ENCODE measurements around the gene SLC22A4.

The SLC22A4 gene

GRCh38 chr5:132376694-132377641 lies 82.8 kb downstream of the SLC22A4 start:
- H3K36me3 ChIP-seq (ENCODE audit: control insufficient read depth in 2 of 2, insufficient read depth in 2 of 2, low read length in 2 of 2), result peaks cover 13 to 38% of the 10 kb centered on the region in 2 donors
- no peak overlapping the region for H3K4me3 ChIP-seq (ENCODE audit: low read length in 2 of 2)
- H3K9ac ChIP-seq (ENCODE audit: low read depth in 1 of 2, low read length in 2 of 2), result no peak overlapping the region
- peaks cover 0 to 10% of the 10 kb centered on the region in 2 donors for H3K4me1 ChIP-seq (ENCODE audit: control insufficient read depth in 2 of 2, insufficient read depth in 2 of 2, low read length in 2 of 2)
- no peaks in the 10 kb centered on the region for H3K9me3 ChIP-seq (ENCODE audit: control insufficient read depth in 2 of 2, low read length in 2 of 2)
- no peaks in the 10 kb centered on the region for H3K27me3 ChIP-seq (ENCODE audit: control insufficient read depth in 2 of 2, insufficient read depth in 2 of 2, low read length in 2 of 2)
- no peak overlapping the region for H3K27ac ChIP-seq (ENCODE audit: low read depth in 2 of 2, low read length in 2 of 2)

- Histone ChIP-seq H3K36me3 (ENCODE audit: control insufficient read depth in 2 of 2, insufficient read depth in 2 of 2, low read length in 2 of 2) (peaks cover 13 to 38% of the 10 kb centered on the region in 2 donors), H3K9me3 (ENCODE audit: control insufficient read depth in 2 of 2, low read length in 2 of 2) (no peaks in the 10 kb centered on the region), H3K9ac (ENCODE audit: low read depth in 1 of 2, low read length in 2 of 2) (no peak overlapping the region), H3K4me1 (ENCODE audit: control insufficient read depth in 2 of 2, insufficient read depth in 2 of 2, low read length in 2 of 2) (peaks cover 0 to 2% of the 10 kb centered on the region in 2 donors), H3K4me3 (ENCODE audit: low read length in 2 of 2) (no peak overlapping the region), H3K27me3 (ENCODE audit: control insufficient read depth in 2 of 2, insufficient read depth in 2 of 2, low read length in 2 of 2) (no peaks in the 10 kb centered on the region), H3K27ac (ENCODE audit: low read depth in 2 of 2, low read length in 2 of 2) (no peak overlapping the region)
Measured at GRCh38 chr5:132377738-132378137, 83.5 kb downstream of the SLC22A4 start.

GRCh38 chr5:132378580-132378979 lies 84.4 kb downstream of the SLC22A4 start:
- Histone ChIP-seq H3K27ac (ENCODE audit: low read depth in 2 of 2, low read length in 2 of 2) (no peak overlapping the region), H3K4me1 (ENCODE audit: control insufficient read depth in 2 of 2, insufficient read depth in 2 of 2, low read length in 2 of 2) (no peaks in the 10 kb centered on the region), H3K9ac (ENCODE audit: low read depth in 1 of 2, low read length in 2 of 2) (no peak overlapping the region), H3K4me3 (ENCODE audit: low read length in 2 of 2) (no peak overlapping the region), H3K9me3 (ENCODE audit: control insufficient read depth in 2 of 2, low read length in 2 of 2) (no peaks in the 10 kb centered on the region), H3K36me3 (ENCODE audit: control insufficient read depth in 2 of 2, insufficient read depth in 2 of 2, low read length in 2 of 2) (peaks cover 13 to 38% of the 10 kb centered on the region in 2 donors), H3K27me3 (ENCODE audit: control insufficient read depth in 2 of 2, insufficient read depth in 2 of 2, low read length in 2 of 2) (no peaks in the 10 kb centered on the region)

GRCh38 chr5:132380047-132380446 lies 85.9 kb downstream of the SLC22A4 start:
- Histone ChIP-seq H3K9me3 (ENCODE audit: control insufficient read depth in 2 of 2, low read length in 2 of 2) (no peaks in the 10 kb centered on the region), H3K27me3 (ENCODE audit: control insufficient read depth in 2 of 2, insufficient read depth in 2 of 2, low read length in 2 of 2) (no peaks in the 10 kb centered on the region), H3K4me1 (ENCODE audit: control insufficient read depth in 2 of 2, insufficient read depth in 2 of 2, low read length in 2 of 2) (no peaks in the 10 kb centered on the region), H3K36me3 (ENCODE audit: control insufficient read depth in 2 of 2, insufficient read depth in 2 of 2, low read length in 2 of 2) (peaks cover 19 to 41% of the 10 kb centered on the region in 2 donors), H3K27ac (ENCODE audit: low read depth in 2 of 2, low read length in 2 of 2) (no peak overlapping the region), H3K4me3 (ENCODE audit: low read length in 2 of 2) (no peak overlapping the region), H3K9ac (ENCODE audit: low read depth in 1 of 2, low read length in 2 of 2) (no peak overlapping the region)

- Histone ChIP-seq H3K4me3 (ENCODE audit: low read length in 2 of 2) (no peak overlapping the region), H3K27me3 (ENCODE audit: control insufficient read depth in 2 of 2, insufficient read depth in 2 of 2, low read length in 2 of 2) (no peaks in the 10 kb centered on the region), H3K9ac (ENCODE audit: low read depth in 1 of 2, low read length in 2 of 2) (no peak overlapping the region), H3K9me3 (ENCODE audit: control insufficient read depth in 2 of 2, low read length in 2 of 2) (no peaks in the 10 kb centered on the region), H3K27ac (ENCODE audit: low read depth in 2 of 2, low read length in 2 of 2) (no peak overlapping the region), H3K36me3 (ENCODE audit: control insufficient read depth in 2 of 2, insufficient read depth in 2 of 2, low read length in 2 of 2) (peaks cover 19 to 38% of the 10 kb centered on the region in 2 donors), H3K4me1 (ENCODE audit: control insufficient read depth in 2 of 2, insufficient read depth in 2 of 2, low read length in 2 of 2) (peaks cover 3 to 7% of the 10 kb centered on the region in 2 donors)
Measured at GRCh38 chr5:132380741-132381140, 86.5 kb downstream of the SLC22A4 start.

- Histone ChIP-seq H3K36me3 (ENCODE audit: control insufficient read depth in 2 of 2, insufficient read depth in 2 of 2, low read length in 2 of 2) (peaks cover 19 to 35% of the 10 kb centered on the region in 2 donors), H3K4me3 (ENCODE audit: low read length in 2 of 2) (no peak overlapping the region), H3K4me1 (ENCODE audit: control insufficient read depth in 2 of 2, insufficient read depth in 2 of 2, low read length in 2 of 2) (peaks cover 11 to 13% of the 10 kb centered on the region in 2 donors), H3K9ac (ENCODE audit: low read depth in 1 of 2, low read length in 2 of 2) (no peak overlapping the region), H3K27me3 (ENCODE audit: control insufficient read depth in 2 of 2, insufficient read depth in 2 of 2, low read length in 2 of 2) (no peaks in the 10 kb centered on the region), H3K9me3 (ENCODE audit: control insufficient read depth in 2 of 2, low read length in 2 of 2) (no peaks in the 10 kb centered on the region), H3K27ac (ENCODE audit: low read depth in 2 of 2, low read length in 2 of 2) (no peak overlapping the region)
Measured at GRCh38 chr5:132381614-132382013, 87.4 kb downstream of the SLC22A4 start.

- H3K9me3 ChIP-seq (ENCODE audit: control insufficient read depth in 2 of 2, low read length in 2 of 2), result no peaks in the 10 kb centered on the region
- H3K4me1 ChIP-seq (ENCODE audit: control insufficient read depth in 2 of 2, insufficient read depth in 2 of 2, low read length in 2 of 2), result peaks cover 24 to 29% of the 10 kb centered on the region in 2 donors
- H3K27me3 ChIP-seq (ENCODE audit: control insufficient read depth in 2 of 2, insufficient read depth in 2 of 2, low read length in 2 of 2), result no peaks in the 10 kb centered on the region
- H3K27ac ChIP-seq (ENCODE audit: low read depth in 2 of 2, low read length in 2 of 2), result no peak overlapping the region
- H3K4me3 ChIP-seq (ENCODE audit: low read length in 2 of 2), result no peak overlapping the region
- no peak overlapping the region for H3K9ac ChIP-seq (ENCODE audit: low read depth in 1 of 2, low read length in 2 of 2)
- peaks cover 19 to 29% of the 10 kb centered on the region in 2 donors for H3K36me3 ChIP-seq (ENCODE audit: control insufficient read depth in 2 of 2, insufficient read depth in 2 of 2, low read length in 2 of 2)
Measured at GRCh38 chr5:132383261-132383660, 89.1 kb downstream of the SLC22A4 start.

- no peaks in the 10 kb centered on the region for H3K9me3 ChIP-seq (ENCODE audit: control insufficient read depth in 2 of 2, low read length in 2 of 2)
- peaks cover 27 to 37% of the 10 kb centered on the region in 2 donors for H3K4me1 ChIP-seq (ENCODE audit: control insufficient read depth in 2 of 2, insufficient read depth in 2 of 2, low read length in 2 of 2)
- peaks cover 13 to 25% of the 10 kb centered on the region in 2 donors for H3K36me3 ChIP-seq (ENCODE audit: control insufficient read depth in 2 of 2, insufficient read depth in 2 of 2, low read length in 2 of 2)
- no peak overlapping the region for H3K9ac ChIP-seq (ENCODE audit: low read depth in 1 of 2, low read length in 2 of 2)
- H3K27ac ChIP-seq (ENCODE audit: low read depth in 2 of 2, low read length in 2 of 2), result no peak overlapping the region
- H3K4me3 ChIP-seq (ENCODE audit: low read length in 2 of 2), result no peak overlapping the region
- H3K27me3 ChIP-seq (ENCODE audit: control insufficient read depth in 2 of 2, insufficient read depth in 2 of 2, low read length in 2 of 2), result no peaks in the 10 kb centered on the region
Measured at GRCh38 chr5:132383984-132384383, 89.8 kb downstream of the SLC22A4 start.

GRCh38 chr5:132384506-132385050 lies 90.4 kb downstream of the SLC22A4 start:
- H3K36me3 ChIP-seq (ENCODE audit: control insufficient read depth in 2 of 2, insufficient read depth in 2 of 2, low read length in 2 of 2), result peaks cover 17 to 28% of the 10 kb centered on the region in 2 donors
- H3K27me3 ChIP-seq (ENCODE audit: control insufficient read depth in 2 of 2, insufficient read depth in 2 of 2, low read length in 2 of 2), result no peaks in the 10 kb centered on the region
- H3K4me1 ChIP-seq (ENCODE audit: control insufficient read depth in 2 of 2, insufficient read depth in 2 of 2, low read length in 2 of 2), result peaks cover 32 to 42% of the 10 kb centered on the region in 2 donors
- H3K9me3 ChIP-seq (ENCODE audit: control insufficient read depth in 2 of 2, low read length in 2 of 2), result no peaks in the 10 kb centered on the region
- no peak overlapping the region for H3K27ac ChIP-seq (ENCODE audit: low read depth in 2 of 2, low read length in 2 of 2)
- H3K4me3 ChIP-seq (ENCODE audit: low read length in 2 of 2), result no peak overlapping the region
- H3K9ac ChIP-seq (ENCODE audit: low read depth in 1 of 2, low read length in 2 of 2), result no peak overlapping the region
